Measurements from ENCODE around the gene CYTH3.
"Not testable (repeated sequence)": the region's sequence is repeated elsewhere in the genome, so short reads cannot be mapped to it uniquely, and the experiment has no call there.

CYTH3 gene

DNA sequence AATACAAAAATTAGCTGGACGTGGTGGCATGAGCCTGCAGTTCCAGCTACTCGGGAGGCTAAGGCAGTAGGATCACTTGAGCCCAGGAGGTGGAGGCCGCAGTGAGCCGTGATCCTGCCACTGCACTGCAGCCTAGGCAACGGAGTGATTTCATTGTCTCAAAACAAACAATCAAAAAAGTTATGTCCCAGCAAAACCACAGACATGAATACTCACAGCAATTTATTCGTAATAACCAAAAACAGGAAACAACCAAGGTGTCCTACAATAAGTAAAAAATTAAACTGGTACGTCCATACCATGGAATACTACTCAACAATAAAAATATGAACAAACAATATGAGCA is 11.6 kb upstream of the CYTH3 start:
- no peak for DNase-seq (ENCODE audit: low read depth, low spot score)
- peak overlapping the region; percentile 99 for H3K27ac ChIP-seq

GRCh38 chr7:6283391-6284054 is 11.1 kb upstream of the CYTH3 start:
- peak overlapping the region; percentile 99 for H3K27ac ChIP-seq
- DNase-seq (ENCODE audit: low read depth, low spot score), result not testable (repeated sequence)

- DNase-seq (ENCODE audit: low read depth, low spot score), result no peak
- no peak overlapping the region for H3K27ac ChIP-seq
These were observed 7.5 kb upstream of the CYTH3 start for GRCh38 chr7:6279937-6280336.

DNA sequence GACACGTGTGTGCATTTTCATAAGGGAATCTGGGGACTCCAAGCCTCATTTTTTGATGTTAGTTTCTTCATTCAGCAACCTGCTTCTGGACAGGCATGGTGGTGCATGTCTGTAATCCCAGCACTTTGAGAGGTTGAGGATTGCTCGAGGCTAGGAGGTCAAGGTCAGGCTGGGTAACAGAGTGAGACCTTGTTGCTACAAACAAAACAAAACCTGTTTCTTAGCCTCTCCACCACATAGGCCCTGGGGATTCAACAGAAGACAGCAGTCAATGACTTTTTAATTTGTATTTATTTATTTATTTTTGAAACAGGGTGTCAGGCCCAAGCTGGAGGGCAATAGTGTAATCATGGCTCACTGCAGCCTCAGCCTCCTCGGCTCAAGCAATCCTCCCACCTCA is 6.9 kb upstream of the CYTH3 start:
- DNase-seq (ENCODE audit: low read depth, low spot score), result no peak
- H3K27ac ChIP-seq, result no peak overlapping the region

GRCh38 chr7:6278749-6279310 is 6.4 kb upstream of the CYTH3 start:
- H3K27ac ChIP-seq, result no peak overlapping the region
- DNase-seq (ENCODE audit: low read depth, low spot score), result no peak

DNA sequence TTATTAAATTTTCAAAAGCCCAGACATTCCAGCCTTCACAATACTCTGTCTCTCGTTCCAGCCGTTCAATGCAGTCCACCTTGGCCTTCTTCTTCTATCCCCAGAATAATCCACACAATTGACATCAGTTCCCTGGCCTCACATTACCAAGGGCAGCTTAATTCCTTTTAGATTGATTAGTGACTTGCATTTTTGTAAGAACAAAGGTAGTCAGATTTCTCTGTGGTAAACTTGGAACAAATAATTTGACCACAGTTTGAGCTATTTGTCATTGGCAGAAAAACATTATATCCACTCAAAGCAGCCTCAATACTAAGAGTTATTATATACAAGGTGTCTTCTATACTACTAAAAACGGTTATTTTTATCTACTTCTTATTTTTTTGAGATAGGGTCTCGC is 5.1 kb upstream of the CYTH3 start:
- no peak for DNase-seq (ENCODE audit: low read depth, low spot score)
- H3K27ac ChIP-seq, result no peak overlapping the region

DNA sequence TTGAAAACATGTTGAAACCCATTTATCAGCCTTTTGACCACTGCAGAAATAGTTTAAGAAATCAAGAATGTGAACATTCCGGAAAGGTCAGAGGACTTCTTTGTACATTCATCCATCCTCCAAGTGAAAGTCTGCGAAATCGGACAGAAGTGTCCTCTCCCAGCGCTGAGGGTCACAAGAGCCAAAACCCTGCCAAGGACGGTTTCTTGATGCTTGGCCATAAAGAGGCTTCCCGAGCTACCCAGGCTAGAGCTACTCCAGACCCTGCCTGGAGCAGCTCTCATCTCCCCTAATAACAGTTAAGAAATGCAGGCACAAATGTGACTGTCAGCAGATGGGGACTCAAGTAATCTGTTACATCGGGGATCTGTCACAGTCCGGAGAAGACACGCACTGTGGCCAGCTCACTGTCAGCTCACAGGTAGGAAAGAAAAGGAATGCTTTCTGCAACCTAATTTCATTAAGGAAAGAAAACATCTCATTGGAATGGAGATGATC is 4.5 kb upstream of the CYTH3 start:
- DNase-seq (ENCODE audit: low read depth, low spot score), result no peak
- H3K27ac ChIP-seq, result no peak overlapping the region

- DNase-seq (ENCODE audit: low read depth, low spot score), result no peak
- H3K27ac ChIP-seq, result no peak overlapping the region
These were observed 2.3 kb upstream of the CYTH3 start for GRCh38 chr7:6274743-6275142.

- no peak for DNase-seq (ENCODE audit: low read depth, low spot score)
- H3K27ac ChIP-seq, result no peak overlapping the region
These were observed 1.6 kb upstream of the CYTH3 start for GRCh38 chr7:6273917-6274630.

GRCh38 chr7:6273380-6273837 is 985 bp upstream of the CYTH3 start:
- DNase-seq (ENCODE audit: low read depth, low spot score), result no peak
- no peak overlapping the region for H3K27ac ChIP-seq

- DNase-seq (ENCODE audit: low read depth, low spot score), result no peak
- H3K27ac ChIP-seq, result peak overlapping the region; percentile 39
These were observed 557 bp downstream of the CYTH3 start for GRCh38 chr7:6271694-6272440.

DNA sequence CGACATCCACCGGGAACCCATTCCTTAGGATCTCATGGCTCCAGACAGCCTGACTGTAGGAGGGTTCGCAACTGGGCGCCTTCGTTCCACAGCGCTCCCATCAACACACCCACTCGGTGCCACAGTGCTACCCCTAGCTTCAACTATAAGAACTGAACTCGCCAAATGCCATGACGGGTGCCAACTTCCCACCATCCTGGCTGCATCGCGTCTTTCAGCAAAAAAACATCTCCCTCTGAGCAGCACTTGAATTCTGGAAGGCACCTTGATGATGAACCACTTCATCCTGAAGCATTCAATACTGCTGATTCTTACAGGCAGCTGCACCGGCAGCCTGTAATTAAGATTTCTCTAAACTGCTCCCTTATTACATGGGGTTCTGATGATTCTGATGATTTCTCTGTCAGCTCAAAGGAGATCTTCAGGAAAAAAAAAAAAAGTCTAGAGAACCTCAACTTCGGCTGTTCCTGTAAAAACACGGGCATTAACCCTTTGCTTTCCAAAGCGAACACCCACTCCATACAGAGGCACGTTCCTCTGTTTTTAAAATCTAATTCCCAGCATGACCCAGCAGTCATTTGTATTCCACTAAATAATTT is 1.3 kb downstream of the CYTH3 start:
- H3K27ac ChIP-seq, result peak overlapping the region; percentile 39
- DNase-seq (ENCODE audit: low read depth, low spot score), result no peak

GRCh38 chr7:6269527-6269926 is 2.9 kb downstream of the CYTH3 start:
- DNase-seq (ENCODE audit: low read depth, low spot score), result no peak
- H3K27ac ChIP-seq, result no peak overlapping the region

DNA sequence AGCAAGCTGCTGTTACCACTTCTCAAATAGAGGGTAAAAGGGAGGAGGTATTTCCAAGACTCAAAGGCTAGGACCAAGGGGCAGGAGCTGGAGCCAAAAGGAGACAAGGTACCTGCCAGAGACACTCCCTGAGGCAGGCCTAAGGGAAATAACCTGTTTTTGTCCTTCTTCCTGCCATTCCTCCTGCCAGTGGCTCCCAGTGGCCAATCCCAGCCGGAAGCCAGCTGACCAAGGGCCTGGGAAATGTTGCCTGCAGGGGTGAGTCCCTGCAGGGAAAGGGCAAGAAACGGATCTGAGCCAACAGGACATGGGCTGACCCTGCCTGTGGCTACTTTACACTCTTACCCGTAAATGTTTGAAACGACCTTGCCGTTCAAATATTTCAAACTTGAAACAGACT is 3.5 kb downstream of the CYTH3 start:
- DNase-seq (ENCODE audit: low read depth, low spot score), result no peak
- H3K27ac ChIP-seq, result no peak overlapping the region

DNA sequence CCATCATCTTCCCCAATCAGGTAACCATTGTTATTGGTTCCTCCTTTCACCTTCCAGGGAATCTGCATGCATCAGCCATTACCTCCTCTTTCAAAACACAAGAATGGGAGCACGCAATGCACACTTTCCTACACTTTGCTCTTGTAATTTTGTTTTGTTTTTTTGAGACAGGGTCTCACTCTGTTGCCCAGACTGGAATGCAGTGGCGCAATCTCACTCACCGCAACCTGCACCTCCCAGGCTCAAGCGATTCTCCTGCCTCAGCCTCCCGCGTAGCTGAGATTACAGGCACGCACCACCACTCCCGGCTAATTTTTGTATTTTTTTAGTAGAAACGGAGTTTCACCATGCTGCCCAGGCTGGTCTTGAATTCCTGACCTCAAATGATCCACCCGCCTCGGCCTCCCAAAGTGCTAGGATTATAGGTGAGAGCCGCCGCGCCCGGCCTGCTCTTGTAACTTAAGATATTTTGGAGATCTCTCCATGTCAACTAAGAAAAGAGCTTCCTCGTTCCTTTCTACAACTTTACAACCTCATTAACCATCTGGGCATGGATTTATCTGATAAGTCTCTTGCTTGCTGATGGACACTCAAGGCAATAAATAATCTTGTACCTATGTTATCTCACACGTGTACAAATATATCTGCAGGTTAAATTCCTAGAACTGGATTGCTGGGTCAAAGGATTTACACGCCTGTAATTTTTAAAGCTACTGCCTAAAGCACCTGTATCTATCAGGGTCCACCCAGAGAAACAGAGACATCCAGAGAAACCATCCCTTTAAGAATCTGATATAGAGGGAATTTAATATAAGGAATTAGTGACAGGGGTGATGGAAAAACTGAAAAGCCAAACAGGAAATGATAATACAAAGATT is 4.2 kb downstream of the CYTH3 start:
- no peak for DNase-seq (ENCODE audit: low read depth, low spot score)
- no peak overlapping the region for H3K27ac ChIP-seq

- H3K27ac ChIP-seq, result no peak overlapping the region
- no peak for DNase-seq (ENCODE audit: low read depth, low spot score)
These were observed 5.7 kb downstream of the CYTH3 start for GRCh38 chr7:6266699-6267098.

DNA sequence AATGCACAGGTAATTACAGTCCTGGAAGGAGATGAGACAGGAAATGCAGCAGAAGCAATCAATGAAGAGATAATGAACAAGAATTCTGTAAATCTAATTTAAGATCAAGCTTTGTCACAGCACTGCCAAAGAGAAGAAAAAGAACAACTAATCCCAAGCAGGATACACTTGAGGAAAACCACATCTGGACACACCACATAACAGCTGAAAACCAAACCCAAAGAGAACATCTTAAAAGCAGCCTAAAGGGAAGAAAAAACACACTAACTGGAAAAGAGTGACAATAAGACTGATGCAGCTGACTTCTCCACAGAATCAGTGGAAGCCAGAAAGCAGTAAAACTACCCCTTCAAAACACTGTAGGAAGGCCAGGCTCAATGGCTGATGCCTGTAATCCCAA is 10.2 kb downstream of the CYTH3 start:
- no peak for DNase-seq (ENCODE audit: low read depth, low spot score)
- no peak overlapping the region for H3K27ac ChIP-seq

DNA sequence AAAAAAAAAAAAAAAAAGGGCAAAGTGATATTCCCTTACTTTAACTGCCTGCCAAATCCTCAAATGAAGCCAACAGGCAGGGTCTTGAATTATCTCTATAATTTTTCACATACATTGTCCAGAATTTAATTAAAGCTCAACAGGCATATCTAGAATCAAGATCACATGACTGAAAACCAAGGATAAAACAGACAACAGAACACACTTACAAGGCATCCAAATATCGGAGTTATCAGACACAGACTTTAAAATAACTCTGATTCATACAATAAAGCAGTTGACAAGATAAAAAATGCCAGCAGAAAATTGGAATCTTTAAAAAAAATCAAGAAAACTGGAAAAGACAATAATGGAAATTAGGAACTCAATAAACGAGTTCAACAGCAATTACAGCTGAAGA is 10.7 kb downstream of the CYTH3 start:
- H3K27ac ChIP-seq, result no peak overlapping the region
- no peak for DNase-seq (ENCODE audit: low read depth, low spot score)

DNA sequence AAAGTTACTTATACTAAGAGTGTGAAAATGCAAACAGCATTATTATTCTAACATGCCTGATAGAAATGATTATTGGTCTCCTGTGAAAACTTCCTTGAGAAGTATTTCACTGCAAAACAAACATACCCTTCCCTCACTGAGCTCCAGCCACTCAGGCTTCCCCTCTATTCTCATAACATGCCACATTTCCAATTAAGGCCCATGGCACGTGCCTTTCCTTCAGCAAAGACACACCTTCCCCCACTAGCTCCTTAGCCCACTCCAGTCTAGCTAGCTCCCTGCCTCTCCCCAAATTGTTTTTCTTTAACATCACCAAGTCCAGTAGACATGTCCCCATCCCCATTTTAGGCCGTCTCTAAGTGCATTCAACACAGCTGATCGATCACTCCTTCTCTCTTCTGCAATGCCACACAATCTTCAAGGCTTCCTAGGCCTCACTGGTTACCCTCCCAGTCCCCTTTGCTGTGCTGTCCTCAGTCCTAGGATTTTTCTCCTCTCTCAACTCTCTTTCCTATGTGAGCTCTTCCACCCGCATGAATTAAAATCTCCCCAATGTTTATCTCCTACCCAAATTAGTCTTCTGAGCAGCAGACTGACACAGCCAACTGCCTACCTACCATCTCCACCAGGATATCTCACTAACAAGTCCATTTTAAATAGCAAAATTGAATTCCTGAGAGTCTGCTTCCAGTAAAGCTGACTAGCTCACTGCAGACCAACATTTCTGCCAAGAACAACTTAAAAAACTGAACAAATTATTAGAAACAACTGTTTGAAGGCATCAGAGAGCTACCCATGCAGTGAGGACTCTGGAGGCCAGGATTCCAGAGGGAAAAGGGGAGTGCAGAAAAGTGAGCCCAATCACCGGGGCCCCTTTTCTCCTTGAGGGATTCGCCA is 11.9 kb downstream of the CYTH3 start:
- DNase-seq (ENCODE audit: low read depth, low spot score), result no peak
- no peak overlapping the region for H3K27ac ChIP-seq
